ENCODE results near the gene ASTN2.

DNA sequence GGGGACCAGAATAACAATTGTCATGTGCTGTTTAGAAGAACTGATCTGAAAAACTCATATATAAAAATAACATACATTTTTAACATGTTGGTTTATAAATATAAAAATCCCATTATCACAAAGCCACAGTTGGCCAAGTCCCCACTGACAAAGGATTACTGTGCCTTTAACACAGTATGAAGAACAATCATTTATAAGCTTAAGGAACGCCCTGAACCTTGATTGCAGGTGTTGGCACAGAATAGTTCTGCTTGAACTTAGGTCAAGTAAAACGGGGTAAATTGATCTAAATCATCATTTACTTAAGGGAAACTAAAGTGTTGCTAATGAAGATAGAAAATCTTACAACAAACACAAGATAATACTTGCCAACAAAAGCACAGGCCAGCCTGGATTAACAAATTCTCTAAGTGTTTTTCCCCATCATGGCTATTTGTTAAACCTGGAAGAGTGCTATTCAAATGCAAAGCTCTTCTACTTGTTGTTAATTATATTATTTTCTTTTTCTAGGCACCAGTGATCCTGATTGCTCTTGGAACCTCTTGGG is 46.1 kb downstream of the ASTN2 start:
- TF ChIP-seq, protein P1, sequence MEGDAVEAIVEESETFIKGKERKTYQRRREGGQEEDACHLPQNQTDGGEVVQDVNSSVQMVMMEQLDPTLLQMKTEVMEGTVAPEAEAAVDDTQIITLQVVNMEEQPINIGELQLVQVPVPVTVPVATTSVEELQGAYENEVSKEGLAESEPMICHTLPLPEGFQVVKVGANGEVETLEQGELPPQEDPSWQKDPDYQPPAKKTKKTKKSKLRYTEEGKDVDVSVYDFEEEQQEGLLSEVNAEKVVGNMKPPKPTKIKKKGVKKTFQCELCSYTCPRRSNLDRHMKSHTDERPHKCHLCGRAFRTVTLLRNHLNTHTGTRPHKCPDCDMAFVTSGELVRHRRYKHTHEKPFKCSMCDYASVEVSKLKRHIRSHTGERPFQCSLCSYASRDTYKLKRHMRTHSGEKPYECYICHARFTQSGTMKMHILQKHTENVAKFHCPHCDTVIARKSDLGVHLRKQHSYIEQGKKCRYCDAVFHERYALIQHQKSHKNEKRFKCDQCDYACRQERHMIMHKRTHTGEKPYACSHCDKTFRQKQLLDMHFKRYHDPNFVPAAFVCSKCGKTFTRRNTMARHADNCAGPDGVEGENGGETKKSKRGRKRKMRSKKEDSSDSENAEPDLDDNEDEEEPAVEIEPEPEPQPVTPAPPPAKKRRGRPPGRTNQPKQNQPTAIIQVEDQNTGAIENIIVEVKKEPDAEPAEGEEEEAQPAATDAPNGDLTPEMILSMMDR (IDR thresholded peaks at IDR 0.05), result no peak
- TF ChIP-seq POLR2AphosphoS5 (IDR thresholded peaks at IDR 0.05) (no peak), POLR2A (IDR thresholded peaks at IDR 0.05) (no peak), EP300 (IDR thresholded peaks at IDR 0.05) (no peak)
